Esophagus muscularis mucosa (tissue), 4 donors: Measurements from ENCODE around the gene BORCS5. TPM values are rescaled to one million over a fixed set of nuclear protein-coding genes. Genes with fewer than 3 reads are reported as not detected.
"Not testable (repeated sequence)": the region's sequence is repeated elsewhere in the genome, so short reads cannot be mapped to it uniquely, and the experiment has no call there.

Source experiments
- DNase-seq: peaks from one replicate; pipeline ENCODE4 v3.0.0-alpha.2; 2017; ENCODE audit errors: extremely low spot score
- H3K27ac ChIP-seq, 4 donors: fragments of 200-600 bp; sonication (generic); replicated peaks in 1 of 4; 1 replicate in 3 of 4; 2 replicates in 1 of 4; pipeline ENCODE4 v1.5.1; 2016 to 2019; ENCODE audit warnings: mild to moderate bottlenecking in 1 of 4
- H3K27me3 ChIP-seq, 4 donors: fragments of 200-600 bp; sonication (generic); one replicate each; pipeline versions ENCODE4 v1.5.1 to v1.6.0; 2016 to 2019
- H3K36me3 ChIP-seq, 4 donors: fragments of 200-600 bp; sonication (generic); one replicate each; pipeline ENCODE4 v1.5.1; 2016 to 2019
- H3K4me1 ChIP-seq, 4 donors: fragments of 200-600 bp; sonication (generic); one replicate each; pipeline ENCODE4 v1.5.1; 2016 to 2019
- H3K4me3 ChIP-seq, 4 donors: fragments of 200-600 bp; sonication (generic); 1 replicate in 2 of 4; 2 replicates in 2 of 4; pipeline ENCODE4 v1.5.1; 2016 to 2019; ENCODE audit warnings: mild to moderate bottlenecking in 4 of 4, moderate library complexity in 1 of 4
- H3K9me3 ChIP-seq, 4 donors: fragments of 200-600 bp; sonication (generic); 1 replicate in 3 of 4; 2 replicates in 1 of 4; pipeline ENCODE4 v1.5.1; 2016 to 2019
- CTCF ChIP-seq, 3 experiments: fragments of 200-600 bp in 2 of 3; fragments of 450-650 bp in 1 of 3; sonication (generic) in 2 of 3; IDR thresholded peaks; one replicate each; pipeline ENCODE4 v1.5.1; 2017 to 2019; ENCODE audit warnings: antibody characterized with exemption in 3 of 3, mild to moderate bottlenecking in 2 of 3, moderate library complexity in 1 of 3
- EP300 ChIP-seq: sonication (generic); formaldehyde crosslinking; IDR thresholded peaks from one replicate; pipeline ENCODE4 v1.6.1; 2017; ENCODE audit warnings: antibody characterized with exemption
- POLR2A ChIP-seq: fragments of 450-650 bp; IDR thresholded peaks from one replicate; pipeline ENCODE4 v1.6.1; 2017; ENCODE audit warnings: antibody characterized with exemption, moderate library complexity, mild to moderate bottlenecking, low read depth
- POLR2AphosphoS5 ChIP-seq, 2 donors: sonication (generic); formaldehyde crosslinking; IDR thresholded peaks; one replicate each; pipeline ENCODE4 v1.6.1; 2017; ENCODE audit warnings: antibody characterized with exemption in 2 of 2
- WGBS: methylation state at CpG from one replicate; pipeline ENCODE4 v1.1.5; 2018; 5-methylcytosine and 5-hydroxymethylcytosine counted together
- intact Hi-C: fragments of 100-400 bp; cut with DNase I; formaldehyde crosslinking; loops from one replicate; pipeline ENCODE4 v1.15.1; 2023
- total RNA-seq, 4 donors: library from RNA; depleted of rRNA; stranded (reverse); fragments of >200 nt; gene quantifications; one replicate each; pipeline versions ENCODE4 v1.1.0 to v1.2.1, GENCODE V29; 2016

The BORCS5 gene
- 10 to 100 TPM; 16.5 to 25.0 (median 19.0) TPM for total RNA-seq

DNA sequence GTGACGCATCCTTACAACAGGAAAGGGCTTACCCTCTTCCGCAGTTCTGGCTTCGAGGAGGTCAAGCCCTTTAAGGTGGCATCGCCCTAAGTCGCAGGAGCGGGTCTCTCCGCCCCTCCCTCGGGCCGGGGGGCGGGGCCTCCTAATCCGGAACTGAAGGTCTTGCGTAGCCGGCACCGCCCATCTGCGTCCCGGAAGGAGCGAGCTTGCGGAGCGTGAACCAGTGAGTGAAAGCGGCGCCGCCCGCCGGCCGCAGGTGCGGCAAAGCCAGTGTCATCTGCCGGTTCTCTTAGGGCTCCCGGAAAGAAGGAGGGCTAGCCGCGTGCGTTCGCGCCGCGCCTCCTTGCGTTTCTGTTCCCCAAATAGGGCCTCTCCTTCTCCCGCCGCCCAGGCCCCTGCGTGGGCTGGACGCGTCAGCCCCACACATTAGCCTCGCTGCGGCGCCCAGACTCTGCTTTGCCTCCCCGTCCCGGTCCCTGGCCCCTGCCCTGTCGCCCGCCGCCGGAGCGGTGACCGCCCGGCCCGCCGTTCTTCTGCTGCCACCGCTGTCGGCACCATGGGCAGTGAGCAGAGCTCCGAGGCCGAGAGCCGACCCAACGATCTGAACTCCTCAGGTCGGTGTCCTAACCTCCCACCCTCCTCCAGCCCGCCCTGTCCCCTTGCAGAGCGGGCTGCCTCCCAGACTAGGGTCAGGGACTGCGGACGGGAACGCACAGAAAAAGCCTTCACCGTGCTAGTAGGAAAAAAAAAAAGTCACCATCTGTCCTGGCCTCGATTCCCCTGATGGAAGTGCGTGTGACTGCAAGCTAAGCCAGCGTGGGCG lies at the start of gene BORCS5:
Gene BORCS5, plus strand, starts transcription at position 183 of the 823 bp plus-strand sequence. Its CDS starts 374 bp downstream, at position 557.
- Histone ChIP-seq H3K4me3 (peak within 1 kb of the TSS; percentile 75 to 96 (median 80)), H3K27me3 (no peaks in the 10 kb centered on the region), H3K36me3 (peaks cover 0 to 6% (median 0%) of the 10 kb centered on the region in 4 donors), H3K9me3 (no peaks in the 10 kb centered on the region), H3K4me1 (peaks cover 13 to 24% (median 21%) of the 10 kb centered on the region in 4 donors), H3K27ac (peak within 1 kb of the TSS; percentile 94 to 98 (median 98))
- intact Hi-C loops = loop anchor here (10.0 kb wide), 1 partner anchor 358 kb away; the partner anchor contains the start of gene CDKN1B
- 0% methylated on average over 35 of the region's 72 CpGs for WGBS
- TF ChIP-seq POLR2AphosphoS5 (IDR thresholded peaks at IDR 0.05) = peak; percentile 100
- no peak for TF ChIP-seq CTCF (IDR thresholded peaks at IDR 0.05)
- TF ChIP-seq POLR2A = peak; percentile 95
- TF ChIP-seq EP300 = no peak
- DNase-seq = peak; percentile 99

DNA sequence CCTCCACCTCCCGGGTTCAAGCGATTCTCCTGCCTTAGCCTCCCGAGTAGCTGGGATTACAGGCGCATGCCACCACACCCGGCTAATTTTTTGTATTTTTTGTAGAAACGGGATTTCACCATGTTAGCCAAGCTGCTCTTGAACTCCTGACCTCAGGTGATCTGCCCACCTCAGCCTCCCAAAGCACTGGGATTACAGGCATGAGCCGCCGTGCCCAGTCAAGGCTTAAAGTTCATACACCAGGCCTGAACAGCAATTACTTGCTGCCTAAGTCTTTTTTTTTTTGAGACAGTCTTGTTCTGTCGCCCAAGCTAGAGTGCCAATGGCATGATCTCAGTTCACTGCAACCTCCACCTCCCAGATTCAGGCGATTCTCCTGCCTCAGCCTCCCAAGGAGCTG lies 46.2 kb upstream of the BORCS5 start:
- H3K36me3 ChIP-seq, H3K27me3 ChIP-seq, H3K4me3 ChIP-seq, H3K4me1 ChIP-seq, H3K9me3 ChIP-seq, H3K27ac ChIP-seq, DNase-seq, intact Hi-C loops: not testable (repeated sequence)
- 81% methylated on average over 10 of the region's 10 CpGs for WGBS

GRCh38 chr12:12315838-12316237 lies 41.0 kb upstream of the BORCS5 start:
- Histone ChIP-seq H3K27me3 (no peaks in the 10 kb centered on the region), H3K4me1 (peaks cover 0 to 8% (median 2%) of the 10 kb centered on the region in 4 donors), H3K9me3 (no peaks in the 10 kb centered on the region), H3K27ac (no peak overlapping the region), H3K36me3 (no peaks in the 10 kb centered on the region), H3K4me3 (no peak overlapping the region)
- TF ChIP-seq CTCF (IDR thresholded peaks at IDR 0.05) = no peak
- no peak for TF ChIP-seq POLR2AphosphoS5 (IDR thresholded peaks at IDR 0.05)
- no peak for TF ChIP-seq EP300
- TF ChIP-seq POLR2A = no peak
- intact Hi-C loops = no loop called here
- no peak for DNase-seq

DNA sequence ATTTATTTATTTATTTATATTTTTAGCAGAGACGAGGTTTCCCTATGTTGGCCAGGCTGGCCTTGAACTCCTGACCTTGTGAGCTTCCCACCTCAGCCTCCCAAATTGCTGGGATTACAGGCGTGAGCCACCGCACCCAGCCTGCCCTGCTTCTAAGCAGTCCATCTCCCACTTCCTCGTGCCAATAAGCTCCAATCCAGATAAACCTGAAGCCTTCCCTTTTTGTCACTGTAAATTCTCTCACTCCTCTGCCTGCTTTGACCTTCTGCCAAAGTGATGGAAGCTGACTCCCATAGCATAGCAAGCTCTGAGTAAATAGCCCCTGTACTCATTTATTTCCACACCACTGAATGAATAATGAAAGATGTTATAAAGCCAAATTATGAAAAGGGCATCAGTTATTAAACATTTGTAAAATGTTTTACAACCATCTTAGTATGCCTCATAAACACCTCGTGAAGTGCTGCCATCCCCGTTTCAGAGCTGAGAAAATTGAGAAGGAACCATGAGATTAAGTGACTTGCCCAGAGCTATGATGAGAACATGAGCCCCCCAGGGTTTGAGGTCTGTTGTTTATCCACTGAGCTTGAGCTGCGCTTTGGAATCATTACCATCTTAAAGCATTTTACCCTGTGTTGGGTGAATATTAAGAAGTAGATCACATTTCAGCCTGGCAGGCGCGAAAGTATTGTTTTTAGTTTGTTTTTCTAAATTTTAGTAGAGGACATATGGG lies 37.3 kb upstream of the BORCS5 start:
- H3K9me3 ChIP-seq = no peaks in the 10 kb centered on the region
- WGBS = 68% methylated on average over 9 of the region's 9 CpGs
- no peak for TF ChIP-seq EP300
- no peak for TF ChIP-seq POLR2AphosphoS5 (IDR thresholded peaks at IDR 0.05)
- no peak for TF ChIP-seq POLR2A
- TF ChIP-seq CTCF (IDR thresholded peaks at IDR 0.05) = no peak
- peak overlapping the region; percentile 19 to 27 (median 23) for H3K4me3 ChIP-seq
- H3K36me3 ChIP-seq = no peaks in the 10 kb centered on the region
- H3K4me1 ChIP-seq = peaks cover 0 to 9% (median 2%) of the 10 kb centered on the region in 4 donors
- intact Hi-C loops = no loop called here
- H3K27ac ChIP-seq = peak overlapping the region in 3 of 4 donors; percentile 23 to 48 (median 47)
- no peaks in the 10 kb centered on the region for H3K27me3 ChIP-seq
- no peak for DNase-seq

DNA sequence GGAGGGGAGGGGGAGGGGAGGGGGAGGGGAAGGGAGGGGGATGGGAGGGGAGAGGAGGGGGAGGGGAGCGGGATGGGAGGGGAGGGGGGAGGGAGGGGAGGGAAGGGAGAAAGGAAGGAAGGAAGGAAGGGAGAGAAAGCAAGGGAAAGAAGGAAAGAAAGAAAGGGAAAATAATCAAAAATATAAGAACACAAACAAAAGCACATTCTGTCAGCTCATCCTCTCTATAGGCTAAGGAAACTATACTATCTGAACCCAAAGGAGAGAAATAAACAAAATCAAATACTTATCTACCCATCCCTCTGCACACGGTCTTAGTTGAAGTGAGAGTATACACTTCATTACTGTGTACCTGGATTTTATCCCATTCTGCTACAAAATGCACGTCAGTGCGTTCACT lies 33.8 kb upstream of the BORCS5 start:
- Histone ChIP-seq H3K9me3 (no peaks in the 10 kb centered on the region), H3K36me3 (no peaks in the 10 kb centered on the region), H3K27me3 (no peaks in the 10 kb centered on the region), H3K27ac (no peak overlapping the region), H3K4me1 (peaks cover 0 to 14% (median 5%) of the 10 kb centered on the region in 4 donors), H3K4me3 (no peak overlapping the region)
- intact Hi-C loops = no loop called here
- no peak for TF ChIP-seq POLR2AphosphoS5 (IDR thresholded peaks at IDR 0.05)
- no peak for TF ChIP-seq EP300
- TF ChIP-seq CTCF (IDR thresholded peaks at IDR 0.05) = no peak
- no peak for TF ChIP-seq POLR2A
- no peak for DNase-seq
- 78% methylated on average over 4 of the region's 4 CpGs for WGBS
